Adrenal gland (tissue), 5 donors: Measurements from ENCODE around the gene INHBC.

Experiments
- POLR2A ChIP-seq, 2 donors: fragments of 450-650 bp; IDR thresholded peaks; one replicate each; pipeline ENCODE4 v1.6.1; 2017; ENCODE audit warnings: antibody characterized with exemption in 2 of 2, mild to moderate bottlenecking in 2 of 2, moderate library complexity in 1 of 2
- TF ChIP-seq, protein P1 (sequence below), 6 experiments: fragments of 450-650 bp in 4 of 6; fragments of 200-600 bp in 2 of 6; sonication (generic) in 1 of 6; IDR thresholded peaks; 1 replicate in 5 of 6; 2 replicates in 1 of 6; pipeline versions ENCODE4 v1.5.1 to v1.8.0; 2016 to 2021; ENCODE audit warnings: antibody characterized with exemption in 6 of 6, mild to moderate bottlenecking in 2 of 6, moderate library complexity in 1 of 6
- donor health status: DM: no; HTN: no; CAD: no.

DNA sequence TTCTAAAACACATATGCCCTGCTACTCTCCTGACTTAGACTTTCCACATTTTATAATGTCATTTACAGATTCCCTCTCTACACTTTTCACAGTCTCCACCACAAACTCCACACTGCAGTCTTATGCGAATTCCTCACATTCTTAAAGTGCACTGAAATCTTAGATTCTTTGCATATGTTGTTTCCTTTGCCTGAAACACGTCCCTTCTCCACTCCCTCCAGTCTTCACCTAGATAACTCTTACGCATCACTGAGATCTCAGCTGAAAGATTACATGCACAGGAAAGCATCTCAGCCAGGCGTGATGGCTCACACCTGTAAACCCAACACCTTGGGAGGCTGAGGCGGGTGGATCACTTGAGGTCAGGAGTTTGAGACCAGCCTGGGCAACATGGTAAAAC is 48.9 kb downstream of the INHBC start:
- no peak for TF ChIP-seq POLR2A (IDR thresholded peaks at IDR 0.05)
- TF ChIP-seq, protein P1, sequence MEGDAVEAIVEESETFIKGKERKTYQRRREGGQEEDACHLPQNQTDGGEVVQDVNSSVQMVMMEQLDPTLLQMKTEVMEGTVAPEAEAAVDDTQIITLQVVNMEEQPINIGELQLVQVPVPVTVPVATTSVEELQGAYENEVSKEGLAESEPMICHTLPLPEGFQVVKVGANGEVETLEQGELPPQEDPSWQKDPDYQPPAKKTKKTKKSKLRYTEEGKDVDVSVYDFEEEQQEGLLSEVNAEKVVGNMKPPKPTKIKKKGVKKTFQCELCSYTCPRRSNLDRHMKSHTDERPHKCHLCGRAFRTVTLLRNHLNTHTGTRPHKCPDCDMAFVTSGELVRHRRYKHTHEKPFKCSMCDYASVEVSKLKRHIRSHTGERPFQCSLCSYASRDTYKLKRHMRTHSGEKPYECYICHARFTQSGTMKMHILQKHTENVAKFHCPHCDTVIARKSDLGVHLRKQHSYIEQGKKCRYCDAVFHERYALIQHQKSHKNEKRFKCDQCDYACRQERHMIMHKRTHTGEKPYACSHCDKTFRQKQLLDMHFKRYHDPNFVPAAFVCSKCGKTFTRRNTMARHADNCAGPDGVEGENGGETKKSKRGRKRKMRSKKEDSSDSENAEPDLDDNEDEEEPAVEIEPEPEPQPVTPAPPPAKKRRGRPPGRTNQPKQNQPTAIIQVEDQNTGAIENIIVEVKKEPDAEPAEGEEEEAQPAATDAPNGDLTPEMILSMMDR (IDR thresholded peaks at IDR 0.05): no peak
